ENCODE results near the gene ABHD3.
"Not testable (repeated sequence)": the region's sequence is repeated elsewhere in the genome, so short reads cannot be mapped to it uniquely, and the experiment has no call there.

Gene ABHD3, protein sequence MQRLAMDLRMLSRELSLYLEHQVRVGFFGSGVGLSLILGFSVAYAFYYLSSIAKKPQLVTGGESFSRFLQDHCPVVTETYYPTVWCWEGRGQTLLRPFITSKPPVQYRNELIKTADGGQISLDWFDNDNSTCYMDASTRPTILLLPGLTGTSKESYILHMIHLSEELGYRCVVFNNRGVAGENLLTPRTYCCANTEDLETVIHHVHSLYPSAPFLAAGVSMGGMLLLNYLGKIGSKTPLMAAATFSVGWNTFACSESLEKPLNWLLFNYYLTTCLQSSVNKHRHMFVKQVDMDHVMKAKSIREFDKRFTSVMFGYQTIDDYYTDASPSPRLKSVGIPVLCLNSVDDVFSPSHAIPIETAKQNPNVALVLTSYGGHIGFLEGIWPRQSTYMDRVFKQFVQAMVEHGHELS

DNA sequence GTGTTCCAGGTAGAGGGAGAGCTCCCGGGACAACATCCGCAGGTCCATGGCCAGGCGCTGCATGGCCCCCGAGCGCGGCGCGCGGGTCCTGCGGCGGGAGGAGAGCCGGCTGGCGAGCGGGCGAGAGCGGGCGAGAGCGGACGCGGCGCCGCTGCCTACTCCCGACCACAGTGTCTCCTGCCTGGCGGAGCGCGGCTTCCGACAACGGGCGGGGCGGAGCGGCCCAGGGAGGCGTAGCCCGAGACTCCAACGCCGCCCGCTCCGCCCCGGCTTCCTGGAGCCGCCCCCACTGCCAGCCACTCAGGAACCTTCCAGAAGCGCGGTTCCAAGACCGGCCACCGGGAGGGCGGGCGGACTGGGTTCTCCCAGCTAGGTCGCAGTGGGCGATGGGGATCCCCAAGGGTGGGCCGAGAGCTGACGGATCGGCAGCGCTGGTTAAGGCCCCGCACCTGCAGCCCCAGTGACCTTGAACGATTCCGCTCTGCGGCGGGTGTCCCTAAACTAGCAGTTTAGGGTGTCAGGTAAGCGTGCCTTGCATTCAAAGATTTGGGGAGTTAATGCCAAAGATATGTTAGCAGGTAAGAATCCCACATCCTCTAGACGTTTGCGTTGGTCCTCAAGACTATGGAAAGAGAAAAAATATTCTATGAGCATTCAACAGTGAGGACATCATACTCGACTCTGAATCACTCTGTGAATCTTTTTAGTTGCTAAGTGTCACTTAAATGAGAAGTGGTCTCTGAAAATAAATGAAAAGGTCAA, at the start of gene ABHD3:
ABHD3 (minus strand) TSS at position 172 of the 762 bp plus-strand sequence; CDS start at position 63, 109 bp downstream.
- DNase-seq: peak; percentile 25

DNA sequence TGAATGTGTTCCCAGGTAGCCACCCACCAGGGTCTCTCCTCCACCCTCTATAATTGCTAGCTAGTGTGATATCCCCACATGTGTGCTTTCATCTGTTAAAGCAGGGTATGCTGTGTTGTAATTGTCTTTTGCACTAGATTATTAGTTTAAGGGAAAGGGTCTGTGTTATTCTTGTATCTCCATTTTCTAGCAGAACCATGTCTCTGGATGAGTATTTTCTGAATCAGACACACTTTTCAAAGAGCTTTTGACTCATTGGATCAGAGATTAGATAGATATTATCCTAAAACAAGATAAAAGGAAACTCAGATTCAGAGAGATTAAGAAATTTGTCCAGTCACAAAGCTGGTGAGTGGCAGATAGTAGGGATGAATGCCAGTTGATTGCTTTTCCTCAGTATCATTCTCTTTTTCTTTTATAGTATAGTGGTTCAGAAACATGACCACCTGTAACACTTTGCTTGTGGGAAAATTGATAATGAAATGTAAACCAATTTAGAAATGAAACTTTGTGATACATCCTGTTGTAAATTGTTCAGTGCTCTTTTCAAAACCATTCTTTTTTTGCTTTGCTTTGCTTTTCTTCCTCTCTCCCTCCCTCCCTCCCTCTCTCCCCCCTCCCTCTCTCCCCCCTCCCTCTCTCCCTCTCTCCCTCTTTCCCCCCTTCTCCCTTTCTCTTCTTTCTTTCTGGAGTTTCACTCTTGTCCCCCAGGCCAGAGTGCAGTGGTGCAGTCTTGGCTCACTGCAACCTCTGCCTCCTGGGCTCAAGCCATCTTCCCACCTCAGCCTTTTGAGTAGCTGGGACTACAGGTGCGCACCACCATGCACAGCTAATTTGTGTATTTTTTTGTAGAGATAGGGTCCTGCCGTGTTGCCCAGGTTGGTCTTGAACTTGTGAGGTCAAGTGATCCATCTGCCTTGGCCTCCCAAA, 43.5 kb upstream of the ABHD3 start:
- DNase-seq: no peak

DNA sequence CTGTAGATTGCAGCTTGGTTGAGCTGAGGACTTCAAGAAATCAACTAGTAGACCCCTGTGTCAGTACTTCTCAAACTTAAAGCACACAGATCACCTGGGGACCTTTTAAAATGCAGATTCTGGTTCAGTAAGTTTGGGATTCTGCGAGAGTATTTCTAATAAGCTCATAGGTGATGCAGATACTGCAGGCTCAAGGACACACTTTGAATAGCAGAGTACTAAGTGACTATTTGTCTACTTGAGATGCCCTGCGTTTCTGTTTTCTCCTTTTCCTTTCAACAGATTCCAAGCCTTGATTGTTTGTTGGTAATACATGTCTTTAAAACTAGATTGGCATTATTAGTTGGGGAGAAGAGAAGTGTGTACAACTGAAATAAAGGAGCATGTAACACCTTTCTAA, 42.7 kb upstream of the ABHD3 start:
- no peak for DNase-seq

DNA sequence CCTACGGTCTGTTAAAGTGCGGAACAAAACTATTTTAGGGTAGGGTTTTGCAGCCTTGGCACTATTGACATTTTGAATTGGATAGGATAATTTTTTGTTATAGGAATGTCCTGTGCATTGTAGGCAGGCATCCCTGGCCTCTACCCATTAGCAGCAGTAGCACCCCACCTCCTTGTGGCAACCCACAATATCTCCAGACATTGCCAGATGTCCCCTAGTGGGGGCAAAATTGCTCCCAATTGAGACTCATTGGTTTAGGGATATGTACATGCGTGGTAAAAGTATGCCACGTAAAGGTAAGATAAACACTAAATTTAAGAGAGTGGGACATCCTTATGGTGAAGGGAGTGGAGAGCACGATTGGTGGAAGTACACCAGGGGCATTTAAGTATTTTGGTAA, 40.7 kb upstream of the ABHD3 start:
- no peak for DNase-seq

DNA sequence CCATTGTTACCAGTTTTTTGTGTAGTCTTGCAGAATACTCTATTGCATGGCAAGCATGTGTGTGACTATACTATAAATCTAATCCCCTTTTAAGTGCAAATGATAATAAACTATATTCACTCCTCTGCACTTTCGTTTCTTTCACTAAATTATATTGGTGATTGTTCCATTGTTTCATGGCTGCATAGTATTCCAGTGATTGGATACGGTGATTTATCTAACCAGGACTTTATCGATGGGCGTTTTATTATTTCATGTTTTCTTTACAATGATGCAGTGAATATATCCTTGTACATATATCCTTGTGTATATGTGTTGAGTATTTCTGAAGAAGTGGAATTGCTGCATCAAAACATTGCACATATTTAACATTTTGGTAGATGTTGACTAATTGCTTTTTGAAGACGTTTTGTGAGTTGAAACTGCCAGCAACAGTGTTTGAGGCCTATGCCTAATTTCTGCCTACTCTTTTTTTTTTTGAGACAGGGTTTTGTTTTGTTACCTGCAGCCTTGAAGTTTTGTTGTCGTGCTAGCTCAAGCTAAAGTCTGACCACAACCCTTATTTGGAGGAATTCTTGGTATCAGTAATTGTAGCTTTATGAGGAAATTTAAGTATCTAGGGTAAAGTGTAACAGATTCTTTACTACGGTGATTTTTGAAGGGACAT, 38.7 kb upstream of the ABHD3 start:
- DNase-seq: no peak

DNA sequence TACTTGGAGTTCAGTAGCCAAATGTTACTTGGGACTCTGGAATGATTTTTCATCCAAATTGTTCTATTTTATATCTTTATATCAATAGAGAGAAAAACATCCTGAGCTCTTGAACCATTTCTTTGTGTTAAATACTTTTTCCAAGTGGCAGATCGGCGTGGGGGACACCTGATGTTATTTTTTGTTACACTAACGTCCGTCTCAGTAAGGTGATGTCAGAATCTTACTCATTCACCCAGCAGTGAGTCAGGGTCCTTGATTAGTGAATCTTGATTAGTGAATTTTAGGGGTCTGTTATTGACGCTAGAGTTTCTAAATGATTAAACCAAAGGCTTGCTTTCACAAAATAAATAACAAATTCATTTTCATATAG, 37.7 kb upstream of the ABHD3 start:
- no peak for DNase-seq

DNA sequence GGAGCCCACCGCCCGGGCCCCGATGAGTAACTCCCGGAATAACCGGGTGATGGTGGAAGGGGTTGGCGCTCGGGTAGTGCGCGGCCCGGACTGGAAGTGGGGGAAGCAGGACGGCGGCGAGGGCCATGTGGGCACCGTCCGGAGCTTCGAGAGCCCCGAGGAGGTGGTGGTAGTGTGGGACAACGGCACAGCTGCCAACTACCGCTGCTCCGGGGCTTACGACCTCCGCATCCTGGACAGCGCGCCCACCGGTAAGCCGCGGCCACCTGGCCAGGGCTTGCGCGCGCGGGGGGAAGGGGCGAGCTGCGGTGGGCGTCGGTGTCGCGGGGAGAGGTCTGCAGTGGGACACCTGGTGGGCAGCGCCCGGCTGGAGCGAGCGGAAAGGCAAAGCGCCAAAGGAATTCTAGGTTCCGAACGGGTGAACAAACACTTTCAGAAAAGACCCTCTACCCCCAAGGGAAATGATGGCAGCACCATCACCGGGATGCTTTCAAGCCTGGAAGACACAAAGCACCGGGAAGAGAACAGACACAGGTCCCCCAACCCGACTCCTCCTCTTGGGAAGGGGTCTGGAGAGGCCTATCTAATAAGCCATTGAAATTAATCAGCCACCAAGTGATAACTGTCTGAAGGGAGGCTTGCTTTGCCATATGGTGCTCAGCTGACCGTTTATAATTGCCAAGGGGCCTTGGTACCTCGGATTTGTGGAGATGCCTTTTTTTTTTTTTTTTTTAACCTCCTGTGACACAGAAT, 37.2 kb upstream of the ABHD3 start:
- peak; percentile 17 for DNase-seq

DNA sequence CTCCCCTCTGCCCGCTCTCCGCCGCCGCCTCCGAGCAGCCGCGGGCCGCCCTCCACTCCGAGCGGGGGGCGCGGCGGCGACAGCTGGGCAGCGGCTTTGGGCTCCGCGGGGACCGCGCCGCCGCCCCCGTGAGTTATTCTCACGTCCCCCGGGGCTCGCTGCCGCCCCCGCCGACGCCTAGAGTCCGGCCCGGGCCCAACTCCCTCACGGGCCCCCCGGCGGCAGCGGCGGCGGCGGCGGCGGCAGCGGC, 36.7 kb upstream of the ABHD3 start:
- DNase-seq: peak; percentile 12

DNA sequence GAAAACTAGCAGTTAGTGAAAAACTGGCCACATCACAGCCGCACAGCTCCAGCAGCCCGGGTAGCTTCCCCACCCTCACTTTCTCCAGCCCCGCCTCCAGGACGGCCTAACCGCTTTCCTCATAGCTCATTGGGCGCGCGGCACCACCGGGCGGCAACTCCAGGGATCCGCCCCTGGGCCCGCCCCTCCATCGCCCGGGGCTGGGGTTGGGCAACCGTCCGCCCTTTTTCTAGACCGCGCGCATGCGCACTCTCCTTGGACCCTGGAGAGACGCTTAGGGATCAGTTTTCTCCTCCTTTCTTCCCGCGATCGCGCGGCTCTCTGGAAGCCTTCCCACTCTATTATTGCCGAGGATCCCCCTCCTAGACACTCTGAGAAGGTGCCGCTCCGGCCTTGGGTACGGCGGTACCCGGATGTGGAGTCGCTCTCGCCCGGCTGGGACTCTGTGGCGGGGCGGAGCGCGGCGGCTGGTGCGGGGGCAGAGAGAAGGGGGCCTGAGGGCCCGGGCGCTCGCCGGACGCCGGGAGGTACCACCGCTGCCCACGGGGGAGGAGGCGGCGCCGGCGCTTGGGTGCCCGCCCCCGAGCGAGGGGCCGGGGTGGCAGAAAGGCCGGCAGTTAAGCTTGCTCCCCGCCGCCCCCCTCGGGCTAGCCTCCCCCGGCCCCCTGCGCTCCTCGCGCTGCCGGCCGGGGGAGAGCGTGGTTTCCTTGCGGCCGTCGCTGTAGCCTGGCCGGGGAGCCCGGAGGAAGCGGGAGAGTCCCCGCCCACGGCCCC, 36.2 kb upstream of the ABHD3 start, which contains the start of gene MIB1:
MIB1 (plus strand) TSS at position 255 of the 774 bp plus-strand sequence. CDS start 792 bp downstream, outside the sequence.
- peak; percentile 91 for DNase-seq

DNA sequence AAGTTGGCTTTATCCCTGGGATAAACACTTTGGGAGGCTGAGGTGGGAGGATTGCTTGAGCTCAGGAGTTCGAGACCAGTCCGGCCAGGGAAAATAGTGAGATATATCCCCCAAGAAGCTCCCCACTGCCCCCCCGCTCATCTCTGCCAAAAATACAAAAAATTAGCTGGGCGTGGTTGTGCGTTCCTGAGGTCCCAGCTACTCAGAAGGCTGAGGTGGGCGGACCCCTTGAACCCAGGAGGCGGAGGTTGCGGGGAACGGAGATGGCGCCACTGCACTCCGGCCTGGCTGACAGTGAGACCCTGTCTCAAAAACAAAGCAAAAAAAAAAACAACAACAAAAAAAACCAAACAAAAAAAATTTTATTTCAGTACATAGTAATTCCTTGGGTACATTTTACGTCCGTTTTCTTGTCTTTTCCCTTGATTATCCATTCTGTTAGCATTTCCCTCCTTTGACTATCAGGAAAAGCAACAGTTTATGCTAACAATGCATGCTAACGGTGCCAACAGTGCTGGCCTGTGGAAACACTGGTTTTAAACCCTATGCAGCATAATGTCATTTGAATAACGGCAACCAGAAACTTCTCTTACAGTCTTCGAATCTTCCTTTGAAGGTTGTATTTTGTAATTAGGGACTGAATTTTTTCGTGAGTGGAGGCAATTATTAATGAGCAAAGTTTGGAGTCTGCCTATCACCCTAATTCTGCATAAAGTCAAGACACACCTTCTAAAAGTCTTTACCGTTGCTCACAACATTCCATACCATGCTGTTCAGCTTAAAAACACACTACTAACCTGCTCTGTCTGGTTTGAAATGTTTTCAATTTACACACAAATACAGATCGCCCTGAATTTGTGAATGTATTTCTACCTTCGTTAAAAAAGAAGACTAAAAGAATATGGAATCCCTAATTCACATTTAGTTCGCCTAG, 35.3 kb upstream of the ABHD3 start:
- no peak for DNase-seq

DNA sequence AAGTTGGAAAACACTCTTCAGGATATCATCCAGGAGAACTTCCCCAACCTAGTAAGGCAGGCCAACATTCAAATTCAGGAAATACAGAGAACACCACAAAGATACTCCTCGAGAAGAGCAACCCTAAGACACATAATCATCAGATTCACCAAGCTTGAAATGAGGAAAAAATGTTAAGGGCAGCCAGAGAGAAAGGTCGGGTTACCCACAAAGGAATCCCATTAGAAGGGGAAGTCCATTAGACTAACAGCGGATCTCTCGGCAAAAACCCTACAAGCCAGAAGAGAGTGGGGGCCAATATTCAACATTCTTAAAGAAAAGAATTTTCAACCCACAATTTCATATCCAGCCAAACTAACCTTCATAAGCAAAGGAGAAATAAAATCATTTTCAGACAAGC, 32.4 kb upstream of the ABHD3 start:
- not testable (repeated sequence) for DNase-seq

DNA sequence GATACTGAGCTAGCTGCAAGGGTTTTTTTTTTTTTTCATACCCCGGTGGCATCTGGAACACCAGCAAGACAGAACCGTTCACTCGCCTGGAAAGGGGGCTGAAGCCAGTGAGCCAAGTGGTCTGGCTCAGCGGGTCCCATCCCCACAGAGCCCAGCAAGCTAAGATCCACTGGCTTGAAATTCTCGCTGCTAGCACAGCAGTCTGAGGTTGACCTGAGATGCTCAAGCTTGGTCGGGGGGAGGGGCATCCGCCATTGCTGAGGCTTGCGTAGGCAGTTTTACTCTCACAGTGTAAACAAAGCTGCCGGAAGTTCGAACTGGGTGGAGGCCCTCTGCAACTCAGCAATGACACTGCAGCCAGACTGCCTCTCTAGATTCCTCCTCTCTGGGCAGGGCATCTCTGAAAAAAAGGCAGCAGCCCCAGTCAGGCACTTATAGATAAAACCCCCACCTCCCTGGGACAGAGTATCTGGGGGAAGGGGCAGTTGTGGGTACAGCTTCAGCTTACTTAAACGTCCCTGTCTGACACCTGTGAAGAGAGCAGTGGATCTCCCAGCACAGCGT, 31.0 kb upstream of the ABHD3 start:
- DNase-seq: no peak

DNA sequence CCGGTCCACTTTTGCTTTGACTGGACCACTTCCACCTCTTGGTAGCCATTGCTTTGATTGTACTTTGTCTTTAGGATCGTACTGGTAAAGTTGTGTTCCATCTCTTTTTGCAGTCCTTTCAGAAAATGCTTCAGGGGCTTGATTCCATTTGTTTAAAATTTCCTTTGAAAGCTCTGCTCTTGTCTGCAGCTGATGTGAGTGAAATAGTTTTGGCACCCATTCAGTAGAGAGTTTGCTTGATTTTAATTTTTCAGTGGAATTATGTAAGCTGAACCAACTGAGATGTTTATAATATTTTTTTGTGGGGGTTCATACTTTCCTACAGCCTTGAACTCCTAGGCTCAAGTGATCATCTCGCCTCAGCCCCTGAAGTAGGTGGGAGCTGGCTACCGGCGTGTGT, 28.4 kb upstream of the ABHD3 start:
- no peak for DNase-seq

DNA sequence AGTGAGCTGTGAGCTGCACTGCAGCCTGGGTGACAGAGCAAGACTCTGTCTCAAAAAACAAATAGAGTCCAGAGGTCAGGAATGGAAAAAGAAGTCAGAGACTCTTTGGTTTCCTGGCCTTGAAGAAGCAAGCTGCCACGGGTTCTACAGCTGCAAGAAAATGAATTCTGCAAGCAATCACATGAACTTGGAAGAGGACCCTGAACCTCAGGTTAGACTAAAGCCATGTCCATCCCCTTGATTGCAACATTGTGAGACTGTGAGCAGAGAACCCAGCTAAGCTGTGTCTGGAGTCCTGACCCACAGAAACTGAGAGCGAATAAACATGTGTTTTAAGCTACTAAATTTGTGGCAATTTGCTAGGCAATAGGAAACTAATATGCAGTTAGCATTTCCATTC, 23.1 kb upstream of the ABHD3 start:
- DNase-seq: no peak

DNA sequence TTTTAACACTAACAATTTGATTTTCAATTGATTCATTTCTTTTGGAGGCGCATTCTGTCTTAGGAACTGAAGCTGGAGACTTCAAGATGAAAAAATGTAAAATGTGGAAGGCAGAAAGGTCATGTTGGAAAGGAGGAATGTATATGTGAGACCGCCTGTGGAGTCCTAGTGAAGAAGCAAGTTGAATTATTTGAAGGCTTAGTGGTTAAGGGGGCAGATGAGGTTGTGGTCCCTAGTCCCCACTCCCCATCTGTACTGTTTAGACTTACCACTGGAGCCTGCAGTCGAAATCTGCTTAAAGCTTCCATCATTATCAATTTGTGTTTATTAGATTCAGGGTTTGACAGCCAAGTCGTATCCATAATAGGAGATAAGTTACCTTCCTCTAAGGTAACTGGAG, 20.6 kb upstream of the ABHD3 start:
- DNase-seq: no peak

DNA sequence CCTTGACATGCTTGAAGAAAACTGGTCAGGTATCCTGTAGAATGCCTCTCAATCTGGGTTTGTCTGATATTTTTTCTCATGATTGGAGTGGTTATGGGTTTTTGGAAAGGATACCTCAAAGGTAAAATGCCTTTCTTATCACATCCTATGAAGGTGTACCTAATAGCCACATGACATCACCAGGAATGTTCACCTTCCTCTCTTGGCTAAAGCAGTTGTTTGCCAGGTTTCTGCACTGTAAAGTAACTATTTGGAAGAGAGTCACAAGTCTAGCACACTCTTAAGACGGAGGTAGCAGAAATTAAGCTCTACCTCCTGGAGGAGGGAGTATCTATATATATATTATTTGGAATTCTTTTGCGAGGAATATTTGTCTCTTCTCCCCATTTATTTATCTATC, 18.1 kb upstream of the ABHD3 start:
- no peak for DNase-seq

DNA sequence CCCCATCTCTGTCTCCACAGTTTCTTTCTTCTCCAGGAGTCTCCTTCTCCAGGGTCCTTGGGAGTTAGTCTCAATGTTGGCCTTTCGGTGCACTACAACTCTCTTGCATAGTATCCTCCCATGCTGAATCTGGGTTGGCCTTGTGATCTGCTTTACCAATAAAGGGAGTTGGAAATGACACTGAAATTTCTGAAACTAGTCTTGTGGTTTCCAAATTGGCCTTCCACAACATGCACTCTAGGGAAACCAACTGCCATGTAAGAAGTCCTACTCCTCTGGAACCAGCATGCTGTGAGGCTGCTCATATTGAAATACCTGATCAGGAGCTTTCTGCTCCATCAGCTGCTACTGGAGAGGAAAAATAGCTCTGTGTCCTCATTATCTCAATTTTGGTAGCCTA, 9.9 kb upstream of the ABHD3 start:
- DNase-seq: no peak

DNA sequence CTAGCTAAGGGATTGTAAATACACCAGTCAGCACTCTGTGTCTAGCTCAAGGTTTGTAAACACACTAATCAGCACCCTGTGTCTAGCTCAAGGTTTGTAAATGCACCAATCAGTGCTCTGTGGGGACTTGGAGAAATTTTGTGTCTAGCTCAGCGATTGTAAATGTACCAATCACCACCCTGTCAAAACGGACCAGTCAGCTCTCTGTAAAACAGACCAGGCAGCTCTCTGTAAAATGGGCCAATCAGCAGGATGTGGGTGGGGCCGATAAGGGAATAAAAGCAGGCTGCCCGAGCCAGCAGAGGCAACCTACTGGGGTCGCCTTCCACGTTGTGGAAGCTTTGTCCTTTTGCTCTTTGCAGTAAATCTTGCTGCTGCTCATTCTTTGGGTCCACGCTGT, 2.6 kb upstream of the ABHD3 start:
- not testable (repeated sequence) for DNase-seq

DNA sequence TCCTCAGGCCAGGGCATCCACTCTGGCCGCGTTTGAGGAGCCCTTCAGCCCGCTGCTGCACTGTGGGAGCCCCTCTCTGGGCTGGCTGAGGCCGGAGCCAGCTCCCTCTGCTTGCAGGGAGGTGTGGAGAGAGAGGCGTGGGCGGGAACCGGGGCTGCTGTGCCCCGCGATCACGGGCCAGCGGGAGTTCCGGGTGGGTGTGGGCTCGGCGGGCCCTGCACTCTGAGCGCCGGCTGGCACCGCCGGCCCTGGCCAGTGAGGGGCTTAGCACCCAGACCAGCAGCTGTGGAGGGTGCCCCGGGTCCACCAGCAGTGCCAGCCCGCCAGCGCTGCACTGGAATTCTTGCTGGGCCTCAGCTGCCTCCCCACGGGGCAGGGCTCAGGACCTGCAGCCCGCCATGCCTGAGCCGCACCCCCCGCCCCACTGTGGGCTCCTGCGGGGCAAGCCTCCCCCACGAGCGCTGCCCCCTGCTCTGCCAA, 1.9 kb upstream of the ABHD3 start:
- DNase-seq: no peak
